Measurements from ENCODE around the gene TIMP3. TPM values are rescaled to one million over a fixed set of nuclear protein-coding genes. Genes with fewer than 3 reads are reported as not detected.

TIMP3 gene
- polyA plus RNA-seq, 3 donors = not detected

DNA sequence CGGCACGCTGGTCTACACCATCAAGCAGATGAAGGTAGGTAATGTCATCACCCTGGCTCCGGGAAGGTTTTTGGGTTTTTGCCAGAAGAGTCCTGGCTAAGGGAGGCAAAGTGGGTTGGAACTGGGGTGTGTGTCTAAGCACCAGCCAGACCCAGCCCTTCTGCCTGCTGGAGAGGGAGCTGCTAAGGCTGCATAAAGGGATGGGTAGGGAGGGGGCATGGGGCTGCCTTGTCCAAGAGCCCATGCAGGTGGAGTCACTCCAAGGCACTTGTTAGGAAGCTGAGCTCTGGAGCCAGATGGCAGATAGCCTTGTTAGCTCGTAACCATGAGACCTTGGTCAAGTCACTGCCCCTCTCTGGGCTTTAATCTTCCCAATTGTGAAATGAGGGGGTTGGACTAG lies 48.0 kb downstream of the TIMP3 start:
- intact Hi-C loops (cut with micrococcal nuclease) = no loop called here
- H2AFZ ChIP-seq (ENCODE audit: insufficient read depth, low read depth, low read length, poor library complexity, severe bottlenecking) = no peak overlapping the region
- H3K36me3 Mint-ChIP-seq = no peaks in the 10 kb centered on the region
- no peak overlapping the region for H3K27ac ChIP-seq (ENCODE audit: low read depth in 1 of 2, low read length in 2 of 2)
- no peaks in the 10 kb centered on the region for H3K9me3 Mint-ChIP-seq
- no peak overlapping the region for H3K4me2 ChIP-seq (replicated peaks; ENCODE audit: extremely low read depth, low read length, poor library complexity, severe bottlenecking)
- TF ChIP-seq, protein P1, sequence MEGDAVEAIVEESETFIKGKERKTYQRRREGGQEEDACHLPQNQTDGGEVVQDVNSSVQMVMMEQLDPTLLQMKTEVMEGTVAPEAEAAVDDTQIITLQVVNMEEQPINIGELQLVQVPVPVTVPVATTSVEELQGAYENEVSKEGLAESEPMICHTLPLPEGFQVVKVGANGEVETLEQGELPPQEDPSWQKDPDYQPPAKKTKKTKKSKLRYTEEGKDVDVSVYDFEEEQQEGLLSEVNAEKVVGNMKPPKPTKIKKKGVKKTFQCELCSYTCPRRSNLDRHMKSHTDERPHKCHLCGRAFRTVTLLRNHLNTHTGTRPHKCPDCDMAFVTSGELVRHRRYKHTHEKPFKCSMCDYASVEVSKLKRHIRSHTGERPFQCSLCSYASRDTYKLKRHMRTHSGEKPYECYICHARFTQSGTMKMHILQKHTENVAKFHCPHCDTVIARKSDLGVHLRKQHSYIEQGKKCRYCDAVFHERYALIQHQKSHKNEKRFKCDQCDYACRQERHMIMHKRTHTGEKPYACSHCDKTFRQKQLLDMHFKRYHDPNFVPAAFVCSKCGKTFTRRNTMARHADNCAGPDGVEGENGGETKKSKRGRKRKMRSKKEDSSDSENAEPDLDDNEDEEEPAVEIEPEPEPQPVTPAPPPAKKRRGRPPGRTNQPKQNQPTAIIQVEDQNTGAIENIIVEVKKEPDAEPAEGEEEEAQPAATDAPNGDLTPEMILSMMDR (IDR thresholded peaks at IDR 0.05) = no peak
- no peaks in the 10 kb centered on the region for H3K4me1 ChIP-seq (ENCODE audit: control insufficient read depth in 1 of 2, insufficient read depth in 2 of 2, low read length in 2 of 2)
- H3K9ac ChIP-seq (ENCODE audit: insufficient read depth, low read length, poor library complexity, severe bottlenecking) = no peak overlapping the region
- H3K27ac Mint-ChIP-seq = peak overlapping the region in 1 of 7 donors; percentile 22
- no peaks in the 10 kb centered on the region for H3K9me3 ChIP-seq (replicated peaks in 1 of 2; ENCODE audit: control insufficient read depth in 1 of 2, insufficient read depth in 1 of 2, low read length in 2 of 2)
- no peaks in the 10 kb centered on the region for H3K27me3 ChIP-seq (ENCODE audit: control insufficient read depth in 2 of 2, insufficient read depth in 2 of 2, low read length in 2 of 2)
- H3K27me3 Mint-ChIP-seq (ENCODE audit: low read depth in 3 of 3) = peaks cover 0 to 6% (median 6%) of the 10 kb centered on the region in 3 donors
- no peak for DNase-seq
- no peaks in the 10 kb centered on the region for H3K79me2 ChIP-seq (ENCODE audit: insufficient read depth, low read length)
- H4K20me1 ChIP-seq (ENCODE audit: insufficient read depth, low read length) = no peaks in the 10 kb centered on the region
- H3K4me3 Mint-ChIP-seq = no peak overlapping the region
- no peaks in the 10 kb centered on the region for H3K4me1 Mint-ChIP-seq
- 81% methylated on average over 4 of the region's 4 CpGs for WGBS (ENCODE audit: insufficient coverage)
- H3K4me3 ChIP-seq (replicated peaks in 1 of 3; ENCODE audit: low read depth in 2 of 3, low read length in 3 of 3) = no peak overlapping the region
- H3K36me3 ChIP-seq (replicated peaks in 1 of 2; ENCODE audit: control insufficient read depth in 1 of 2, insufficient read depth in 2 of 2, low read length in 2 of 2) = no peaks in the 10 kb centered on the region

DNA sequence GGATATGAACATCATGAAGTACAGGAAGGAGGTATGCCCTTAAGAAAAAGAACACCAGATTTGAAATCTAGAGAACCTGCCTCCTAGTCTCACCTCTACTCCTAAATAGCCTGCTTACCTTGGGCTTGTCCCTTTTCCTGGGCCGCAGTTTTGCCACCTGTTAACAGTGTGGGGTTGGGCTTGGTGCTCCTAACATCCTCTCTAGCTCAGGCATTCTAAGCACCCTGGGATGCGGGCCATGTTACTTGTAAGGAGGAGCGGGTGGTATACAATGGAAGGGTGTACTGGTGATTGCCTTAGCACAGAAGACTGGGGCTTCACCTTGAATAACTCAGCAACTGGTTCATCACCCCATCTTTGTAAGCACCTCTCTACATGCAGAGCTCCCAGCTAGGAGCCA lies 48.7 kb downstream of the TIMP3 start:
- no CpG with 5 or more reads among the region's 3 CpGs for WGBS (ENCODE audit: insufficient coverage)
- H3K4me1 Mint-ChIP-seq = no peaks in the 10 kb centered on the region

More for the DNA sequence above, 48.7 kb downstream of the TIMP3 start:
- Histone ChIP-seq H3K27ac (ENCODE audit: low read depth in 1 of 2, low read length in 2 of 2) (no peak overlapping the region), H3K79me2 (ENCODE audit: insufficient read depth, low read length) (no peaks in the 10 kb centered on the region), H3K9ac (ENCODE audit: insufficient read depth, low read length, poor library complexity, severe bottlenecking) (no peak overlapping the region), H3K36me3 (replicated peaks in 1 of 2; ENCODE audit: control insufficient read depth in 1 of 2, insufficient read depth in 2 of 2, low read length in 2 of 2) (no peaks in the 10 kb centered on the region), H3K9me3 (replicated peaks in 1 of 2; ENCODE audit: control insufficient read depth in 1 of 2, insufficient read depth in 1 of 2, low read length in 2 of 2) (no peaks in the 10 kb centered on the region), H3K27me3 (ENCODE audit: control insufficient read depth in 2 of 2, insufficient read depth in 2 of 2, low read length in 2 of 2) (no peaks in the 10 kb centered on the region), H2AFZ (ENCODE audit: insufficient read depth, low read depth, low read length, poor library complexity, severe bottlenecking) (no peak overlapping the region), H3K4me2 (replicated peaks; ENCODE audit: extremely low read depth, low read length, poor library complexity, severe bottlenecking) (no peak overlapping the region), H3K4me3 (replicated peaks in 1 of 3; ENCODE audit: low read depth in 2 of 3, low read length in 3 of 3) (no peak overlapping the region), H4K20me1 (ENCODE audit: insufficient read depth, low read length) (no peaks in the 10 kb centered on the region), H3K4me1 (ENCODE audit: control insufficient read depth in 1 of 2, insufficient read depth in 2 of 2, low read length in 2 of 2) (no peaks in the 10 kb centered on the region)
- Mint-ChIP-seq H3K27ac (peak overlapping the region in 1 of 7 donors; percentile 41), H3K36me3 (no peaks in the 10 kb centered on the region), H3K27me3 (ENCODE audit: low read depth in 3 of 3) (peaks cover 0 to 3% (median 3%) of the 10 kb centered on the region in 3 donors), H3K9me3 (no peaks in the 10 kb centered on the region), H3K4me3 (no peak overlapping the region)
- no peak for DNase-seq
- intact Hi-C loops (cut with micrococcal nuclease) = no loop called here
- TF ChIP-seq, protein P1 (IDR thresholded peaks at IDR 0.05) = no peak
